NCI-H1092 (cell line): ENCODE measurements around the gene ZC3H15.
"Not testable (repeated sequence)": the region's sequence is repeated elsewhere in the genome, so short reads cannot be mapped to it uniquely, and the experiment has no call there.

Source experiments
- DNase-seq: peaks from one replicate; lab custom pipeline; 2025; lab: John Stamatoyannopoulos, UW

The ZC3H15 gene

DNA sequence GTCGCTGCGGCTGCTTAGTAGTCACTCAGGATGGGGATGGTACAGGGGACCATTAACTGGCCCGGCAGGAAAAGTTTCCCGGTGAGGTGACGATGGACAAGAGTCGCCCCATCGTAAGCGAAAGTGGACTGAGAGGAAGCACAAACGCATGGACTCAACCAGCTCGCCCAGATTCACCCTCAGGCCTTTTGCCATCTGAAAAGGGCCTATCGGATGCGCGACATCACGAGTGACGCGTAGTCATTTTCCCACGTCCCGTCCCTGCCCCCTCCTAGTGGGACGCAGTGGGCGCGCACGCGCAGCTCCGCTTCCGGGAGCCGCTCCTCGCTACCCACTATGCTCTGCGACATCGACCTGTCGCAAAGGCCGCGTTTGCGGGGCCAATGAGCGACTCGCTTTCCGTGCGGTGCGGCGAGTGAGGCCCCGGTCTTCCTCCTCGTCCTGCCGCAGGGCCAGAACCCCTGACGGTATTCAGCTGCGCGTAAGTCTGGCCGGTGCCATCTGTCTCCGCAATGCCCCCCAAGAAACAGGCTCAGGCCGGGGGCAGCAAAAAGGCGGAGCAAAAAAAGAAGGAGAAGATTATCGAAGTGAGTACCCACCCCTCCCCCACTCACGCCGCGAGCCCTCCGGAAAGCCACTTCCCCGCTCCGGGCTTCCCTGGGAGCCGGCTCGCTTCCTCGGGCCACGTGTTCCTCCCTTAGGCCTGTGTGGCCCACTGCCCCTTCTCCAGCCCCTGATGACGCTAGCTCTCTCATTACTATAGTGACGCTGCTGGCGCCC lies at the start of gene ZC3H15:
ZC3H15 (plus strand) TSS at position 390 of the 780 bp plus-strand sequence; CDS start at position 513, 123 bp downstream.
- peak; percentile 90 for DNase-seq

GRCh38 chr2:186437719-186438118 lies 48.3 kb upstream of the ZC3H15 start:
- DNase-seq, result no peak

- not testable (repeated sequence) for DNase-seq
These were observed 46.4 kb upstream of the ZC3H15 start for GRCh38 chr2:186439673-186440095.

DNA sequence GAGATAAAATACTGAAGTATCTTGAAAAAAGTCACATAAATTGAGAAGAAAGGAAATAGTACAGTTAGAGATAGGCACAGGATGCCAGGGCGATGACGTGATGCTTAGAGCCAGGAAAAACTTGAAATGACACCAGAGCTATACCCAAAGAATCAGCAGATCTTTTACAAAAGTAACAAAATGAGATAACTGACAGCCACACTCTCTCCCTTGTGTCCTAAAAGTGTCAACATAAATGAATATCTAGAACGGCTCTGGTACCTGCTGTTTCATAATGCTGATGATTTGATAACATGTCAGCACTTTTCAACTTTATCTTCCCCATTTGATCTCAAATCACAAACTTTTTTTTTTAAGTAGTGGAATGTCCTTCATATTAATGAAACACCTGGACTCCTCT lies 45.6 kb upstream of the ZC3H15 start:
- no peak for DNase-seq

- DNase-seq, result no peak
These were observed 43.2 kb upstream of the ZC3H15 start for GRCh38 chr2:186442885-186443284.

- no peak for DNase-seq
These were observed 42.2 kb upstream of the ZC3H15 start for GRCh38 chr2:186443851-186444250.

GRCh38 chr2:186445506-186445905 lies 40.6 kb upstream of the ZC3H15 start:
- DNase-seq, result no peak

DNA sequence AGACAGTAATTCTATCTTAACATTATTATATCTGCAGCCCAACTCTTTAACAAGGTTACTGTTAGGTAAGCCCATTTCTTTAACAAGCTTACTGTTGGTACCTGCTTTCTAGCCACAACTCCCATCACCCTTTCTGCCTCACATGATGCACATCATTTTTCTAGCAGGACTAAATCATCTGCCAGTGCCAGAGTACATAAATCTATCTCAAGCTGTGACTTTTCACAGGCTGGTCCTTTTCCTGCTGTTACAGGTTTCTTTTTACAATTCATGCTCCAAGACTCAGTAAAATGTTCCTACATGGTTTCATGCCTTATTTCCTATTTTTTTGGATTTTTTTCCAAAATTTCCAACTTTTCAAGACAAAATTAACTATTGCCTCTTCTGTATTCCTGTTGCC lies 30.4 kb upstream of the ZC3H15 start:
- no peak for DNase-seq

DNA sequence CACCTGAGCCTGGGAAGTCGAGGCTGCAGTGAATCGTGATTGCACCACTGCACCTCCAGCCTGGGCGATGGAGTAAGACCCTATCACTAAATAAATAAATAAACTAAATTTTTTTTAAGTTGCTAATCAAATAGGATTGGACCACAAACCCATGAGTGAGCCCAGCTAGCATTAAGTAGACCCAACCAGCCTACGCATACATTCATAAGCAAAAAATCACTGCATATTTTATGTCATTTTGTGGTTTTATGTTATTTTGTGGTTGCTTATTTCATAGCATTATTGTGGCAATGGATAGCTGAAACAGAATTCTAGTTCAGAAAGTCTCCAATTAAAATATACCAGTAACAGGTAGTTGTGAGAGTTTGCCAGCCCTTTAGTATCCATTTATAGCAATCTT lies 29.1 kb upstream of the ZC3H15 start:
- DNase-seq, result no peak

DNA sequence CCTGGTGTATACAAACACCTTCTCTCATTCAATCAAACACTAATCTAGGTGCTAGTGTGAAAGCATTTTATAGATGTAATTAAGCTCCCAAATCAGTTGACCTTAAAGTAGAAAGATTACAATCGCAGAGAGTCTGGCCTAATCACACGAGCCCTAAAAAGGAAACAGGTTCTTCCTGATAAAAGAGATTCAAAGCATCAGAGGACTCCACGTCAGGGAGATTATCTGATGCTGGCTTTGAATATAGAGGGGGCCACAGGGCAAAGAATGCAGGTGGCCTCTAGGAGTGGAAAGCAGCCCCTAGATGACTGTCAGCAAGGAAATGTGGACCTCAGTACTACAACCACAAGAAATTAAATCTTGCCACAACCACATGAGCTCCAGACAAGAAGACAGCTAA lies 28.2 kb upstream of the ZC3H15 start:
- DNase-seq, result no peak

DNA sequence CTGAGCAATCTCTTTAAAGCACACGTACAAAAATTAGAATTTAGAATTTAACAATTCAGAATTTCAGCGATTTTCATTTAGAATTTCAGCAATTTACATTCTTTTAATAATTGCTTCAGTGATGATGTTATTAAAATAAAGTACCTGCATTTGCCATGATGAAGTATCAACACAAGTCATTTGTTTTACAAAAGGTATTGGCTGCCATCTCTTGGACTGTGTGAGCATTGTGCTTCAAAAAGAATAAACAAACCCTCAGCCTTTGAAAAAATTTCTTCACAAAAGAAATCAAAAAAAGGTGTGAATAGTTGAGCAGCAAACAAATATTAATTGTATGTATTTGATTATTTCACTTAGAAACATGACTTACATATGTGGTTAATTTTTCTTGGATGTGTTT lies 27.1 kb upstream of the ZC3H15 start:
- no peak for DNase-seq

- DNase-seq, result no peak
These were observed 25.6 kb upstream of the ZC3H15 start for GRCh38 chr2:186460465-186460864.

- DNase-seq, result no peak
These were observed 19.3 kb upstream of the ZC3H15 start for GRCh38 chr2:186466743-186467142.

- DNase-seq, result no peak
These were observed 18.6 kb upstream of the ZC3H15 start for GRCh38 chr2:186467421-186467820.

DNA sequence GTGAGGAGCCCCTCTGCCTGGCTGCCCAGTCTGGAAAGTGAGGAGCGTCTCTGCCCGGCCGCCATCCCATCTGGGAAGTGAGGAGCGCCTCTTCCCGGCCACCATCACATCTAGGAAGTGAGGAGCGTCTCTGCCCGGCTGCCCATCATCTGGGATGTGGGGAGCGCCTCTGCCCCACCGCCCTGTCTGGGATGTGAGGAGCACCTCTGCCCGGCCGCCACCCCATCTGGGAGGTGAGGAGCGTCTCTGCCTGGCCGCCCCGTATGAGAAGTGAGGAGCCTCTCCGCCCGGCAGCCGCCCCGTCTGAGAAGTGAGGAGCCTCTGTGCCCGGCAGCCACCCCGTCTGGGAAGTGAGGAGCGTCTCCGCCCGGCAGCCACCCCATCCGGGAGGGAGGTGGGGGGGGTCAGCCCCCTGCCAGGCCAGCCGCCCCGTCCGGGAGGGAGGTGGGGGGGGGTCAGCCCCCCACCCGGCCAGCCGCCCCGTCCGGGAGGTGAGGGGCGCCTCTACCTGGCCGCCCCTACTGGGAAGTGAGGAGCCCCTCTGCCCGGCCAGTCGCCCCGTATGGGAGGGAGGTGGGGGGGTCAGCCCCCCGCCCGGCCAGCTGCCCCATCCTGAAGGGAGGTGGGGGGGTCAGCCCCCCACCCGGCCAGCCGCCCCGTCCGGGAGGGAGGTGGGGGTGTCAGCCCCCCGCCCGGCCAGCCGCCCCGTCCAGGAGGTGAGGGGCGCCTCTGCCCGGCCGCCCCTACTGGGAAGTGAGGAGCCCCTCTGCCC lies 13.2 kb upstream of the ZC3H15 start:
- DNase-seq, result not testable (repeated sequence)

- not testable (repeated sequence) for DNase-seq
These were observed 11.8 kb upstream of the ZC3H15 start for GRCh38 chr2:186474239-186474638.

GRCh38 chr2:186477790-186478189 lies 8.3 kb upstream of the ZC3H15 start:
- DNase-seq, result no peak

DNA sequence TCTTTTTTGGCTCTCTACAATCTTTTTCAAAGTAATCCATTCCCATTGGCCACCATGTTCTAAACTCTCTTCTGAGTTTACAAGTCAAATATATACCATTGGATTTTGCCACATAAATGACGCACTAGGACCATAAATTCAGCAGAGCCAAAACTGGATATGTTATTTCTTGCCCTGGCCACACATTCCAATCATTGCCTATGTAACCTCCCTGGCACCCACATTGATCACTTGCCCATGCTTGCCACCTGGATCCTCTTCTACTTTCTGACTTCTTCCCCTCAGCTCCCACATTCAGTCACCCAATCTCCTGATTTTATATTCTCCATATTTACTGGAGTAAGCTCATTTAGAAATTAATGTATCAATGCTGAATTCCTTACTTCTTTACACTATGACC lies 5.1 kb upstream of the ZC3H15 start:
- no peak for DNase-seq

DNA sequence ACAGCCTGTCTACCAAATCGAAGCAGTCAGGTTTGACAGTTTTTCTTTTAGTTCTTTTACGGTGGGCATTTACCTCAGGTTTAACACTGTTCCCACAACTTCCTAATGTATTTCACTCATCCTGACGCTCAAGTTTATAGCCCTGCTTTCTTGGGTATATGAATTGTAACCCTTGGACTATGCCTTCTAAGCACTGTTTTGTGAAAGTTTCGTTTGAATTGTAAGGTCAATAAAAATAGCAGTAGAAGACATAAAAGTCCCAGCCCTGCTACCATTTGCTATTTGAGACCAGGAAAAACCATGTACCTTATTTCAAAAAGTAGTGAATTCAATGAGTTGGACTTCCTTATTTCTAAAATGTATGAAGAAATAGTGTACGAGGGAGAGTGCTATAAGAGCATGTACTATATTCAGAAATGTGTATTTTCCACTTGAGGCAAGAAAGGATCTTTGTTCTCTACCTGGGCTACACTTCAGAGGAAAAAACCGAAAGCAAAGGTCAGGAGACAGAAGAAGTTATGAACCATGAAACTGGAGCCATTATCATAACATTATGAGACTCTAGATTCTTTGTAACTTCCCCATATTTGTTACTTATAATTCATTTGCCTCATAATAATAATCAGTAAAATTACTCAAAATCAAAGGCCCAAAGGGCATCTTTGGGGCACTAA lies 1.9 kb upstream of the ZC3H15 start:
- DNase-seq, result no peak

DNA sequence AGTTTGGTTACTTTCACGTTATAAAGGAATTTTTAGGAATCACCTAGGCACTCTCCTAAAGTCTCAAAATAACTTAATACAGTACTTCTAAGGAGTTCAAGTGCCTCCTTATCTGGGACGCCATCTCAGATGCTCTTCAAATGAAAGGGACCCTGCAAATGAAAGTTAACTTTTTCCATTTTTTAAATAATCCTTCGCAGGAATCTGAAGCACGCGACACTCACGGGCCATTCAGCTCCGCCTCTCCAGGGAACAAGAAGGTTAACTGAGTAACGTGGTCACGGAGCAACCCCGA lies 537 bp upstream of the ZC3H15 start:
- DNase-seq, result no peak

- DNase-seq, result no peak
These were observed 889 bp downstream of the ZC3H15 start for GRCh38 chr2:186486651-186487647.
